Measurements from ENCODE around the gene ADAMTS5. TPM values are rescaled to one million over a fixed set of nuclear protein-coding genes. Genes with fewer than 3 reads are reported as not detected.
A peak's percentile ranks its signal among the peaks of the same experiment; 100 is the strongest.

The ADAMTS5 gene
- polyA plus RNA-seq, 1 donor (not counting 4 experiments of a cell fraction or from before 2014, with no cell fraction given): 0.01 TPM

DNA sequence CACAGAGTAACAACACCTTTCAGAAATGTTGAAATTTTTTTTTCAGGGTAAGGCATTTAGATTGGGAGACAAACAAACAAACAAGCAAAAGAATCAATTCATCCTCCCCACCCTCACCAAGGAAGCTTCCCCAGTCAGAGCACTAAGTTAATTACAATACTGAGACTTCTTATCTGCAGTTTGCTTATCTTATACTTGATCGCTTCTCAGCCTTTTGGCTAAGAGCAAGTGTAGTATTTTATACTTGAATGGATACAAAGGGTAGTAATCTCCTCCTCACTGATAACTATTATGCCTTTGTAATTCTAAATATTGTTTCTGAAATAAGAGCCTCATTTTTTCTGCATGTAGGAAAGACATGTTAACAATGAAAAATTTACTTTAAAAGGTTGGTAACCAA, 54.4 kb downstream of the ADAMTS5 start:
- dilution Hi-C loops (cut with MboI; ENCODE audit: extremely low pct_ligation_motif_present, low sequenced_read_pairs): no loop called here
- Histone ChIP-seq H3K4me2 (ENCODE audit: control insufficient read depth, extremely low read depth, insufficient read depth, low read depth, low read length) (no peak overlapping the region), H3K9ac (ENCODE audit: control insufficient read depth, extremely low read depth, insufficient read depth, low read length) (no peak overlapping the region), H3K27me3 (ENCODE audit: control insufficient read depth, extremely low read depth, insufficient read depth, low read length) (no peaks in the 10 kb centered on the region), H4K20me1 (ENCODE audit: control insufficient read depth, extremely low read depth, insufficient read depth, low read length) (no peaks in the 10 kb centered on the region), H3K4me3 (ENCODE audit: control insufficient read depth in 2 of 3, extremely low read depth in 1 of 3, insufficient read depth in 2 of 3, low read depth in 1 of 3, low read length in 3 of 3) (no peak overlapping the region), H3K4me1 (ENCODE audit: control insufficient read depth, extremely low read depth, insufficient read depth, low read length) (no peaks in the 10 kb centered on the region), H3K27ac (ENCODE audit: control insufficient read depth, insufficient read depth, low read length) (no peak overlapping the region), H3K36me3 (ENCODE audit: control insufficient read depth in 2 of 2, extremely low read depth in 1 of 2, insufficient read depth in 2 of 2, low read length in 2 of 2) (no peaks in the 10 kb centered on the region), H3K79me2 (ENCODE audit: control insufficient read depth, insufficient read depth, low read length) (no peaks in the 10 kb centered on the region), H2AFZ (ENCODE audit: control insufficient read depth, low read length) (no peak overlapping the region), H3K9me1 (ENCODE audit: control insufficient read depth, extremely low read depth, insufficient read depth, low read length) (no peaks in the 10 kb centered on the region), H3K9me3 (ENCODE audit: control insufficient read depth, low read depth, low read length) (no peaks in the 10 kb centered on the region)
- FAIRE-seq (no peak), DNase-seq (ENCODE audit: low read depth, low spot score) (no peak)
- no peak for TF ChIP-seq EZH2 (IDR thresholded peaks at IDR 0.05; ENCODE audit: low read length)
- TF ChIP-seq, protein P1, sequence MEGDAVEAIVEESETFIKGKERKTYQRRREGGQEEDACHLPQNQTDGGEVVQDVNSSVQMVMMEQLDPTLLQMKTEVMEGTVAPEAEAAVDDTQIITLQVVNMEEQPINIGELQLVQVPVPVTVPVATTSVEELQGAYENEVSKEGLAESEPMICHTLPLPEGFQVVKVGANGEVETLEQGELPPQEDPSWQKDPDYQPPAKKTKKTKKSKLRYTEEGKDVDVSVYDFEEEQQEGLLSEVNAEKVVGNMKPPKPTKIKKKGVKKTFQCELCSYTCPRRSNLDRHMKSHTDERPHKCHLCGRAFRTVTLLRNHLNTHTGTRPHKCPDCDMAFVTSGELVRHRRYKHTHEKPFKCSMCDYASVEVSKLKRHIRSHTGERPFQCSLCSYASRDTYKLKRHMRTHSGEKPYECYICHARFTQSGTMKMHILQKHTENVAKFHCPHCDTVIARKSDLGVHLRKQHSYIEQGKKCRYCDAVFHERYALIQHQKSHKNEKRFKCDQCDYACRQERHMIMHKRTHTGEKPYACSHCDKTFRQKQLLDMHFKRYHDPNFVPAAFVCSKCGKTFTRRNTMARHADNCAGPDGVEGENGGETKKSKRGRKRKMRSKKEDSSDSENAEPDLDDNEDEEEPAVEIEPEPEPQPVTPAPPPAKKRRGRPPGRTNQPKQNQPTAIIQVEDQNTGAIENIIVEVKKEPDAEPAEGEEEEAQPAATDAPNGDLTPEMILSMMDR (optimal IDR thresholded peaks at IDR 0.05 in 1 of 3, IDR thresholded peaks at IDR 0.05 in 1 of 3, conservative IDR thresholded peaks at IDR 0.05 in 1 of 3; ENCODE audit: extremely low read depth in 1 of 3, insufficient read depth in 2 of 3, low read length in 3 of 3): no peak

DNA sequence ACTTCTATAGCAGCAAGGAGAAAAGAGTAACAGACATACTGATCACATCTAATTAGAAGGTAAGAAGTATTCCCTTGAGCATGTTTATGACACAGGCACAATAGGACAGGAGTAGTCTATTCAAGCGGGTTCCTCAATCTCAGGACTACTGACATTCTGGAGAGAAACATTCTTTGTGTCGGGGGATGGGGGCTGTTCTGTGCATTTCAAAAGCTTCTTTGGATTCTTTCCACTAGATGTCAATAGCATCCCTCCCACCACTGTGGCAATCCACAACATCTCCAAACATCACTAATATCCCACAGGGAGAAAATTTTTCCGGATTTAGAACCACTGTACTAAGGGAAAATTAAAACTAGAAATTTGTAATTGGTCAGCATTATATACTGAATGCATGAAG, 56.9 kb downstream of the ADAMTS5 start:
- H3K9me1 ChIP-seq (ENCODE audit: control insufficient read depth, extremely low read depth, insufficient read depth, low read length): no peaks in the 10 kb centered on the region
- no peak for DNase-seq (ENCODE audit: low read depth, low spot score)
- dilution Hi-C loops (cut with MboI; ENCODE audit: extremely low pct_ligation_motif_present, low sequenced_read_pairs): no loop called here
- FAIRE-seq: no peak
- no peaks in the 10 kb centered on the region for H3K9me3 ChIP-seq (ENCODE audit: control insufficient read depth, low read depth, low read length)
- no peaks in the 10 kb centered on the region for H3K4me1 ChIP-seq (ENCODE audit: control insufficient read depth, extremely low read depth, insufficient read depth, low read length)
- no peak overlapping the region for H3K4me2 ChIP-seq (ENCODE audit: control insufficient read depth, extremely low read depth, insufficient read depth, low read depth, low read length)
- H3K9ac ChIP-seq (ENCODE audit: control insufficient read depth, extremely low read depth, insufficient read depth, low read length): no peak overlapping the region
- no peak overlapping the region for H3K27ac ChIP-seq (ENCODE audit: control insufficient read depth, insufficient read depth, low read length)
- no peak overlapping the region for H2AFZ ChIP-seq (ENCODE audit: control insufficient read depth, low read length)
- TF ChIP-seq, protein P1 (optimal IDR thresholded peaks at IDR 0.05 in 1 of 3, IDR thresholded peaks at IDR 0.05 in 1 of 3, conservative IDR thresholded peaks at IDR 0.05 in 1 of 3; ENCODE audit: extremely low read depth in 1 of 3, insufficient read depth in 2 of 3, low read length in 3 of 3): peak in 1 of 3 experiments; percentile 16
- no peak for TF ChIP-seq EZH2 (IDR thresholded peaks at IDR 0.05; ENCODE audit: low read length)
- no peaks in the 10 kb centered on the region for H3K79me2 ChIP-seq (ENCODE audit: control insufficient read depth, insufficient read depth, low read length)
- no peaks in the 10 kb centered on the region for H4K20me1 ChIP-seq (ENCODE audit: control insufficient read depth, extremely low read depth, insufficient read depth, low read length)
- no peaks in the 10 kb centered on the region for H3K36me3 ChIP-seq (ENCODE audit: control insufficient read depth in 2 of 2, extremely low read depth in 1 of 2, insufficient read depth in 2 of 2, low read length in 2 of 2)
- no peaks in the 10 kb centered on the region for H3K27me3 ChIP-seq (ENCODE audit: control insufficient read depth, extremely low read depth, insufficient read depth, low read length)
- no peak overlapping the region for H3K4me3 ChIP-seq (ENCODE audit: control insufficient read depth in 2 of 3, extremely low read depth in 1 of 3, insufficient read depth in 2 of 3, low read depth in 1 of 3, low read length in 3 of 3)

Measured in keratinocyte (primary cell).